BE2C (cell line): ENCODE measurements around the gene MED25.
"Not testable (repeated sequence)": the region's sequence is repeated elsewhere in the genome, so short reads cannot be mapped to it uniquely, and the experiment has no call there.

ENCODE experiments used
- DNase-seq: peaks from one replicate; pipeline ENCODE4 v3.0.0-alpha.2; 2020
- H3K27me3 ChIP-seq: fragments of 250-450 bp; sonication (Bioruptor Pico); 2 replicates; pipeline ENCODE4 v1.5.1; 2020; ENCODE audit warnings: mild to moderate bottlenecking
- H3K36me3 ChIP-seq: fragments of 250-450 bp; sonication (Bioruptor Pico); 2 replicates; pipeline ENCODE4 v1.5.1; 2020; ENCODE audit warnings: mild to moderate bottlenecking
- H3K4me1 ChIP-seq: fragments of 250-450 bp; sonication (Bioruptor Pico); 2 replicates; pipeline ENCODE4 v1.5.1; 2020
- H3K4me3 ChIP-seq: 2 replicates; pipeline ENCODE4 v1.5.1; 2011; ENCODE audit warnings: low read depth, low read length
- H3K9me3 ChIP-seq: fragments of 250-450 bp; sonication (Bioruptor Pico); 2 replicates; pipeline ENCODE4 v1.5.1; 2020
- TF ChIP-seq, protein P1 (sequence below): IDR thresholded peaks from 2 replicates; pipeline ENCODE4 v1.5.1; 2012; ENCODE audit warnings: mild to moderate bottlenecking, low read depth, low read length

The MED25 gene

GRCh38 chr19:49814010-49814409, 4.1 kb upstream of the MED25 start:
- no peaks in the 10 kb centered on the region for H3K27me3 ChIP-seq
- DNase-seq: no peak
- peak overlapping the region; percentile 75 for H3K4me3 ChIP-seq
- no peaks in the 10 kb centered on the region for H3K9me3 ChIP-seq
- H3K36me3 ChIP-seq: no peaks in the 10 kb centered on the region
- H3K4me1 ChIP-seq: peaks cover 5% of the 10 kb centered on the region; the same call in 1 of the 2 replicates
- TF ChIP-seq, protein P1, sequence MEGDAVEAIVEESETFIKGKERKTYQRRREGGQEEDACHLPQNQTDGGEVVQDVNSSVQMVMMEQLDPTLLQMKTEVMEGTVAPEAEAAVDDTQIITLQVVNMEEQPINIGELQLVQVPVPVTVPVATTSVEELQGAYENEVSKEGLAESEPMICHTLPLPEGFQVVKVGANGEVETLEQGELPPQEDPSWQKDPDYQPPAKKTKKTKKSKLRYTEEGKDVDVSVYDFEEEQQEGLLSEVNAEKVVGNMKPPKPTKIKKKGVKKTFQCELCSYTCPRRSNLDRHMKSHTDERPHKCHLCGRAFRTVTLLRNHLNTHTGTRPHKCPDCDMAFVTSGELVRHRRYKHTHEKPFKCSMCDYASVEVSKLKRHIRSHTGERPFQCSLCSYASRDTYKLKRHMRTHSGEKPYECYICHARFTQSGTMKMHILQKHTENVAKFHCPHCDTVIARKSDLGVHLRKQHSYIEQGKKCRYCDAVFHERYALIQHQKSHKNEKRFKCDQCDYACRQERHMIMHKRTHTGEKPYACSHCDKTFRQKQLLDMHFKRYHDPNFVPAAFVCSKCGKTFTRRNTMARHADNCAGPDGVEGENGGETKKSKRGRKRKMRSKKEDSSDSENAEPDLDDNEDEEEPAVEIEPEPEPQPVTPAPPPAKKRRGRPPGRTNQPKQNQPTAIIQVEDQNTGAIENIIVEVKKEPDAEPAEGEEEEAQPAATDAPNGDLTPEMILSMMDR: no peak

DNA sequence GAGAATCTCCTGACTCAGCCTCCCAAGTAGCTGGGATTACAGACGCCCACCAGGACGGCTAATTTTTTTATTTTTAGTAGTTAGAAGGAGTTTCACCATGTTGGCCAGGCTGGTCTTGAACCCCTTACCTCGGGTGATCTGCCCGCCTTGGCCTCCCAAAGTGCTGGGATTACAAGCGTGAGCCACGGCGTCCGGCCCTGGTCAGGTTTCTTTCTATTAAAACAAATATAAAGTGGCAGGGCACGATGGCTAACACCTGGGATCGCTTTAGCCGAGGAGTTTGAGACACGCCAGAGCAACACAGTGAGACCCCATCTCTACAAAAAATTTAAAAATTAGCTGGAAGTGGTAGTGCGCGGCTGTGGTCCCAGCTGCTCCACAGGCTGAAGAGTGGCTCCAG, 1.5 kb upstream of the MED25 start:
- Histone ChIP-seq H3K36me3 (peaks cover 5% of the 10 kb centered on the region), H3K4me1 (no peaks in the 10 kb centered on the region; the same call in 1 of the 2 replicates), H3K9me3 (no peaks in the 10 kb centered on the region), H3K27me3 (no peaks in the 10 kb centered on the region), H3K4me3 (no peak overlapping the region)
- DNase-seq: no peak
- TF ChIP-seq, protein P1: no peak

- Histone ChIP-seq H3K4me1 (no peaks in the 10 kb centered on the region; the same call in 1 of the 2 replicates), H3K36me3 (peaks cover 5% of the 10 kb centered on the region), H3K4me3 (peak overlapping the region; percentile 97), H3K27me3 (no peaks in the 10 kb centered on the region), H3K9me3 (no peaks in the 10 kb centered on the region)
- TF ChIP-seq, protein P1: no peak
- no peak for DNase-seq
Measured at GRCh38 chr19:49818649-49819370, 721 bp downstream of the MED25 start.

DNA sequence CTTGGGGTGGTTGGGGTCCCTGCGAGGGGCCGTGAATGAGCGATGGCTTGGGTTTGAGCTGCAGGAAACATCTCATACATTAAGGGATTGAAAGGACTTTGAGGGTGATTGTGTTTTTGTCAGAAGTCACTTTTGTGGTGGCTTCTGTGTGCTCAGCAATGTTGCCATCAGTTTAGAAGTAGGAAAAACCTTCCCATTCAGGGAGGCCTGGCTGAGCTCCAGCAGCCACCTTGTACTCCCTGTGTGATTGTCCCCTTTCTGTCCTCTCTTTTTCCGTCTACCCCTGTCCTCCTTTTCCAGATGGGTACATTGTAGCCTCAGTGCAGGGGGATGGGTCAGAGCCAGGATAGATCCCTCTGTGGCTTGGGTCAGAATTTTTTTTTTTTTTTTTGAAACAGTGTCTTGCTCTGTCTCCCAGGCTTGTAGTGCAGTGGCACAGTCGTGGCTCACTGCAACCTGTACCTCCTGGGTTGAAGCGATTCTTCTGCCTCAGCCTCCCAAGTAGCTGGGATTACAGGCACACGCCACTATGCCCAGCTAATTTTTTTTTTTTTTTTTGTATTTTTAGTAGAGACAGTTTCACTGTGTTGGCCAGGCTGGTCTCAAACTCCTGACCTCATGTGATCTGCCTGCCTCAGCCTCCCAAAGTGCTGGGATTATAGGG, 1.5 kb downstream of the MED25 start:
- not testable (repeated sequence) for H3K27me3 ChIP-seq, DNase-seq, H3K4me1 ChIP-seq, H3K36me3 ChIP-seq, H3K9me3 ChIP-seq
- H3K4me3 ChIP-seq: peak overlapping the region; percentile 97

- H3K36me3 ChIP-seq: peaks cover 5% of the 10 kb centered on the region
- no peak overlapping the region for H3K4me3 ChIP-seq
- TF ChIP-seq, protein P1: no peak
- no peaks in the 10 kb centered on the region; the same call in 1 of the 2 replicates for H3K4me1 ChIP-seq
- no peaks in the 10 kb centered on the region for H3K9me3 ChIP-seq
- no peak for DNase-seq
- no peaks in the 10 kb centered on the region for H3K27me3 ChIP-seq
Measured at GRCh38 chr19:49820125-49820524, 2.0 kb downstream of the MED25 start.

DNA sequence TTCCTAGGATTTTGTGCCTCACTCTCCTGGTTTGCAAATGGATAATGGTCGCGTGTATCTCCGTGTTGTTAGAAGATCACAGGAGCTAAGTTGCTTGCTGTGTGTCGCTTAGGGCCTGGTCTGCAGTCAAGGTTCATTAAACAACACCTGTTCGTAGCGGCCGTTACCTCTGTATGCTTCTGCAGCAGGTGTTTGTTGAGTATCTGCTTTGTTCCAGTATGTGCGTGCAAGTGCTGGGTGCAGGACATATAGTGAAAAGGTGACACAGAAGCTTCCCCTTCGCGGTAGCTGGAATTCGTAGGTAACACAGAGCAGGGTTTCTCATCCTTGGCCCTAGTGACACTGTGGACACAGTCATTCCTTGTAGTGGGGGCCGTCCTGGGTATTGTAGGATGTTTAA, 5.4 kb downstream of the MED25 start:
- TF ChIP-seq, protein P1: no peak
- no peaks in the 10 kb centered on the region for H3K9me3 ChIP-seq
- no peaks in the 10 kb centered on the region; the same call in 1 of the 2 replicates for H3K4me1 ChIP-seq
- H3K27me3 ChIP-seq: no peaks in the 10 kb centered on the region
- no peak for DNase-seq
- peaks cover 5% of the 10 kb centered on the region for H3K36me3 ChIP-seq
- H3K4me3 ChIP-seq: no peak overlapping the region
